Activated CD4-positive, alpha-beta T cell treated with anti-CD3 and anti-CD28 coated beads, Interleukin-2, Interleukin-6, amounts not matched to agents 100 ng/mL and 50 ng/mL, durations not matched to agents 16 hours and 8 hours (primary cell): Measurements from ENCODE around the gene PCSK6.
"Not testable (repeated sequence)": the region's sequence is repeated elsewhere in the genome, so short reads cannot be mapped to it uniquely, and the experiment has no call there.

Experiments used
- DNase-seq: peaks from one replicate; pipeline ENCODE4 v3.0.0-alpha.2; 2020

The PCSK6 gene

GRCh38 chr15:101459579-101460300 lies 29.8 kb downstream of the PCSK6 start:
- DNase-seq, result no peak

- DNase-seq, result no peak
Measured at GRCh38 chr15:101458908-101459578, 30.5 kb downstream of the PCSK6 start.

GRCh38 chr15:101458158-101458900 lies 31.2 kb downstream of the PCSK6 start:
- DNase-seq, result no peak

DNA sequence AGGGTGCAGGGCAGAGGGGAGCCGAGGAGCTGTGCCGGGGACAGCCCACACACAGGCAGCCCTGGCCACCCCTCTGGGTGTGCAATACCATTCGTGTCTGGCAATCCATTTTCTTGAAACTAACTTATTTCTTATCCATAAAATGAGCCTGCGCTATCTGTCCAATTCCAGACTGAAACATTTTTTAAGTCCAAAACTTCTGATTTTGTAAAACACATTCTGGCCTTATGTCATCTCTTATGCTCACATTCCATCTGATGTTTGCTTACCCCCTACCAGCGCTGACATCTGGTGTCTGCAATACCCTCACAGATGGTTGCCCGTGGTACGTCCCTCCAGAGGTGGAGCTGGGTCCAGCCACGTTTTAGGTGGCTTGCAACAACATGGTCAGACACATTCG lies 31.8 kb downstream of the PCSK6 start:
- DNase-seq, result no peak

GRCh38 chr15:101456057-101456739 lies 33.3 kb downstream of the PCSK6 start:
- no peak for DNase-seq

DNA sequence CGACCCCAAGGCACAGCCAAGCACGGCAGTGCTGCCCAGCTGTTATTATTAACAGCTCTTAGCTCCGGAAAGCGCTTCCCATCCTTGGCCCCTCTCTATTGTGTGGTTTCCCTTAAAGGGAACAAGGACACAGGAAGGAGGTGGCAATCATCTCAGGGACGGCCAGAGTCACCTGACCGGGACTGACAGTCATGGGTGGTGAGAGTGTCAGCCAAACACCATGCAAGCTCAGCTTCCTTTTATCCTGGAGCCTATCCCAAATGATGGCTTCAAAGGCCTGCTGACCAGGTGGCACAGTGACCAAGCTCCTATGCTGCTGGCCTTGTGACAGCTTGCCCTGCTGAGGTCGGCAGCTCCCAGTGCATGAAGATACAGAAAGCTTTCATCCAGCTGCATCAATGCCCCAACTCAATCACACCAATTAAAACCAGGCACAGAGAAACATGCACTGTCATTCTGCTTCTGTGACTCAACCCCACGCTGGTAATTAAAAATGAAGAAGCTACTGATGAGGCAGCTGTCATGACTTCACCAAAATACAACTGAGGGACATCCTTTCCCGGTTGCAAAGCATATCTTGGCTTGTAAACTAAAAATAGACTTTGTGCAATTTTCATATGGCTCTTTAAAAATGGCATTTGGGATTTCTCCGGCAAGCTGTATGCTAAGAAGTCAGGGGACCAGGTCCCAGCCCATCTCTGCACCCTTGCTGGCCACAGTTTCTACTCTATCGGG lies 34.0 kb downstream of the PCSK6 start:
- DNase-seq, result peak; percentile 48

DNA sequence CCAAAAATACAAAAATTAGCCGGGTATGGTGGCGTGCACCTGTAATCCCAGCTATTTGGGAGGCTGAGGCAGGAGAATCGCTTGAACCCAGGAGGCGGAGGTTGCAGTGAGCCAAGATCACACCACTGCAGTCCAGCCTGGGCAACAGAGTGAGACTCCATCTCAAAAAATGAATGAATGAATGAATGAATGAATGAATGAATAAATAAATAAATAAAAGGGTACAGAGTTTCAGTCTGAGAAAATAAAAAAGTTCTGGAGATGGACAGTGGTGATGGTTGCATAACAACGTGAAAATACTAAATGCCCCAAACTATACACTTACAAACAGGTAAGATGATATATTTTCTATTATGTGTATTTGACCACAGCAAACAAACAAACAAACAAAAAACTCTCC lies 34.7 kb downstream of the PCSK6 start:
- not testable (repeated sequence) for DNase-seq

- DNase-seq, result no peak
Measured at GRCh38 chr15:101454365-101454764, 35.1 kb downstream of the PCSK6 start.

- no peak for DNase-seq
Measured at GRCh38 chr15:101453123-101454120, 36.1 kb downstream of the PCSK6 start.

DNA sequence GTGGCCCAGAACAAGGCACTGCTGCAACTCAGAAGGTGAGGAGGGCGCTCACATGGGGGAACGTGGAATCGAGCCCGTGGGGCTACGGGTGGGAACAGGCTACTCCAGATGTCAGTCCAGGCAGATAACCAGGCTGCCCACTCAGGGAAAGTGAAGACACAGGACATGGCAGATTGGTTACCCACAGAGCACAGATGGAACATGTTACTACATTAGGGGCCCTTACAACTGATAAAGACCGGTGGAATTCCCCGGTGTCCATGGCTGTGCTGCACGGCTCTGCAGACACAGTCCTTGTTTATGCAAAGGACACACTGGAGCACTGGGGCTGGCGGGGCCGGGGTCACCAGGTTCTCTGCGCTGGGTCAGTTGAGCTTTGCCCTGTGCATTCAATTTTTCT lies 36.9 kb downstream of the PCSK6 start:
- no peak for DNase-seq

- no peak for DNase-seq
Measured at GRCh38 chr15:101451846-101452245, 37.7 kb downstream of the PCSK6 start.

DNA sequence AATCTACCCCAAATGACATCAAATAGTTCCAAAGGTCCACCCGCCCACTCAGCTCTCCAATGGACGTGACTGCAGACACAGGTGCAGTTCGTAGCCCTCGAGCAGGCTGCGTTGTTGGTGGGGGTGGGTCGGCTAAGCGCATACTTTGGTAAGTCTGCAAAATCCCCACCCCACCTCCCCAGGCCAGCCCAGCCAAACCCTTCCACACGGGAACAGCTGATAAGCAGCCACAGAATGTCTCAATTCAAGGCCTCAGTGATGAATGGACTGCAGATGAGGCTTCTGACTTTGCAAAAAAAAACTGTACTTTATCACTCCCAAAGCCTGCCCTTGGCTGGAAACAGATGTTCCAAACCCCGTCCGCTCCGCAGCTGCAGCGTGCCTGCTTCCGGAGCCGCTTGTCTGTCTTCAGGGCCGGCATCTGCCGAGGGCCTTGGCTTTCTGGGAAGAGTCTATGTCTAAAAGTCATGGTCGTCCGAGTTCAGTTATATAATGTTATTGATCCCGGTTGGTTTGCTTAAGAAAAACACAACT lies 38.2 kb downstream of the PCSK6 start:
- no peak for DNase-seq

- no peak for DNase-seq
Measured at GRCh38 chr15:101450403-101451265, 38.9 kb downstream of the PCSK6 start.

GRCh38 chr15:101449471-101450402 lies 39.8 kb downstream of the PCSK6 start:
- no peak for DNase-seq

DNA sequence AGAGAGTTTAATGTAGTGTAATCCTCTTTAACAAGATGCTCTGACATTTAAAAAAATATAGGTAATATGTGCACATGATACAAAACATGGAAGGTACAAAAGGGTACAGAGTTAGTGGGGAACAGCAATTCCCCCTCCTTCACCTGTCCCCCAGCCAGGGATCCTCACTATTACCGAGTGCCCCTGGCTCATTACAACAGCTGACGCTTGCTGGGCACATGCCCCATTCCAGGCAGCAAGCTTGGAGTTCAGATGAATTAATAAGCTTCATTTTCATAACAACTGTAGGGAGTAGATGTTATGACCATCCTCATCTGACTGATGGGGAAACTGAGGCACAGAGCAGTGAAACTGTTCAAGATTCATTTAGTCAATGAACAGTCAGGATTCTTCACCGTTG lies 41.2 kb downstream of the PCSK6 start:
- DNase-seq, result no peak

- DNase-seq, result no peak
Measured at GRCh38 chr15:101447561-101448071, 41.9 kb downstream of the PCSK6 start.

DNA sequence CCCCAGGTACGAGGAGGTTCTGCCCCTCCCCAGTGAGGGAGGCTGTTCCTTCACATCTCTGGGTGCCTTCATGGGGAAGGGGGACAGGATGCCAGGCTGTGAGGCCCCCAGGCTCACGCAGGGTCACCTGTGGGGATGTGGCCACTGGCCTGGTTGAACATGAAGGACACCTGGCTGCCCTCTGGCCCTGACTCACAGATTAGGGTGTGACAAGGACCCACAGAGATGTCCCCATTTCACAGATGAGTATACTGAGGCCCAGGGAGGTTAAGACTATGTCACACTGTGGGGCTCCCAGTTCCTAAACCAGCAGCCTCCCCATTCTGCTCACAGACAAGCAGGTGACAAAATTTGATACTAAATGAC lies 42.4 kb downstream of the PCSK6 start:
- DNase-seq, result no peak

DNA sequence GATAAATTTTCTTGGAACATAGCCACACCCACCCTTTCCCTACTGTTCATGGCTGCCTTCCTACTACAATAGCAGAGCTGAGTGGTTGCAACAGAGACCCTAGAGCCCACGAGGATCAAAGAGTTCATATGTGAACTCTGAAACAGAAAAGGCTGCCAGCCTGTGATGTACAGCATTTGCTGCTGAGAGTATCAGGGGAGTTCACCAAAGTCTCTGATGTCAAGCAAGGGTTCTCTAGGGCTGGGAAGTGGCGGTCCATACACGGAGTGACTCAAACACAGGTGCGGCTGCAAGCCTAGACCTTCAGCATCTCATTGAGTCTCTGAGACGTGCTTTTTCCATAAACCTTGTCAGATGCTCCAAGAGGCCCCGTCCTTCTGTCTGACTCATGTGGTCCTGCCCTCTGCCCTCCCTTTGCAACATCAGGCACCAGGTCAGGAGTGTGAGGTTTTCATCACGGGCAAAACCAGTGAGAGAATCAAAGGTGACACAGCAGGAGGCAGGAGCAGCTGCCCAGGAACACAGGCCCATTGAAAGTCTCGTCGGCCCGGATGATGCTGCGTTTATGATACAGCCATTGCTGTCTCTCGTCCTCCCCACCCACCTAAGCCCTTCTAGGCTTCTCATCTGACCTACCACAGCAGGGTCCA lies 42.9 kb downstream of the PCSK6 start:
- DNase-seq, result no peak
